Measurements from ENCODE around the gene SERINC5.

GRCh38 chr5:80141681-80142080 is 114.2 kb downstream of the SERINC5 start:
- TF ChIP-seq CTCF (IDR thresholded peaks at IDR 0.05) (no peak), RFX5 (IDR thresholded peaks at IDR 0.05; ENCODE audit: low read length) (no peak), RAD21 (IDR thresholded peaks at IDR 0.05; ENCODE audit: low read length) (no peak), ELF1 (IDR thresholded peaks at IDR 0.05) (no peak), EZH2phosphoT487 (IDR thresholded peaks at IDR 0.05; ENCODE audit: borderline replicate concordance, low read depth) (no peak), MEF2A (IDR thresholded peaks at IDR 0.05; ENCODE audit: borderline replicate concordance, low read depth) (no peak)
- TF ChIP-seq, protein P1, sequence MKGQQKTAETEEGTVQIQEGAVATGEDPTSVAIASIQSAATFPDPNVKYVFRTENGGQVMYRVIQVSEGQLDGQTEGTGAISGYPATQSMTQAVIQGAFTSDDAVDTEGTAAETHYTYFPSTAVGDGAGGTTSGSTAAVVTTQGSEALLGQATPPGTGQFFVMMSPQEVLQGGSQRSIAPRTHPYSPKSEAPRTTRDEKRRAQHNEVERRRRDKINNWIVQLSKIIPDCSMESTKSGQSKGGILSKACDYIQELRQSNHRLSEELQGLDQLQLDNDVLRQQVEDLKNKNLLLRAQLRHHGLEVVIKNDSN (IDR thresholded peaks at IDR 0.05; ENCODE audit: borderline replicate concordance, low read depth), result no peak
